Erythroblast (primary cell): ENCODE measurements around the gene KIAA0513.

Source experiments
- GATA1 ChIP-seq: IDR thresholded peaks from 2 replicates; pipeline ENCODE4 v1.6.1; 2011; ENCODE audit warnings: low read depth, mild to moderate bottlenecking, control low read depth, low read length, moderate library complexity
- POLR2A ChIP-seq: IDR thresholded peaks from 2 replicates; pipeline ENCODE4 v1.6.1; 2011; ENCODE audit warnings: mild to moderate bottlenecking, low read length

- no peak for TF ChIP-seq POLR2A
- TF ChIP-seq GATA1, result no peak
Observed at GRCh38 chr16:84999200-84999599, 28.4 kb upstream of the KIAA0513 start.
